GM19452 (cell line): ENCODE results near the gene KRTAP4-7.
"Not testable (repeated sequence)": the region's sequence is repeated elsewhere in the genome, so short reads cannot be mapped to it uniquely, and the experiment has no call there.

ENCODE experiments used
- ATAC-seq: cut with Tn5 transposase; IDR thresholded peaks from one replicate; pipeline ENCODE4 v1.9.1; 2021; ENCODE audit not compliant: unreplicated experiment

KRTAP4-7 gene

GRCh38 chr17:41107941-41108450 lies 24.0 kb downstream of the KRTAP4-7 start:
- ATAC-seq: no peak

- ATAC-seq: not testable (repeated sequence)
Measured at GRCh38 chr17:41108728-41109386, 24.9 kb downstream of the KRTAP4-7 start.

GRCh38 chr17:41111151-41111885 lies 27.4 kb downstream of the KRTAP4-7 start:
- ATAC-seq: no peak

GRCh38 chr17:41116297-41116696 lies 32.3 kb downstream of the KRTAP4-7 start:
- ATAC-seq: no peak

- ATAC-seq: not testable (repeated sequence)
Measured at GRCh38 chr17:41117846-41118386, 34.0 kb downstream of the KRTAP4-7 start, which contains the start of gene KRTAP4-11. TSS of gene KRTAP4-11 (minus strand) at chr17:41118373. CDS start at chr17:41118315, 58 bp downstream.

- no peak for ATAC-seq
Measured at GRCh38 chr17:41118721-41119120, 34.8 kb downstream of the KRTAP4-7 start.

GRCh38 chr17:41119696-41120690 lies 36.0 kb downstream of the KRTAP4-7 start:
- ATAC-seq: not testable (repeated sequence)

GRCh38 chr17:41121742-41122141 lies 37.8 kb downstream of the KRTAP4-7 start:
- no peak for ATAC-seq

GRCh38 chr17:41123292-41123990 lies 39.5 kb downstream of the KRTAP4-7 start:
- ATAC-seq: not testable (repeated sequence)

GRCh38 chr17:41123991-41124371 lies 40.0 kb downstream of the KRTAP4-7 start, which contains the start of gene KRTAP4-12:
TSS of gene KRTAP4-12 (minus strand) at chr17:41124182. CDS start at chr17:41124122, 60 bp downstream.
- not testable (repeated sequence) for ATAC-seq

GRCh38 chr17:41125064-41125463 lies 41.1 kb downstream of the KRTAP4-7 start:
- no peak for ATAC-seq

- no peak for ATAC-seq
Measured at GRCh38 chr17:41126412-41126811, 42.5 kb downstream of the KRTAP4-7 start.

GRCh38 chr17:41127371-41127770 lies 43.4 kb downstream of the KRTAP4-7 start:
- ATAC-seq: no peak

GRCh38 chr17:41131979-41132378 lies 48.0 kb downstream of the KRTAP4-7 start:
- no peak for ATAC-seq

GRCh38 chr17:41133880-41134735 lies 50.2 kb downstream of the KRTAP4-7 start:
- ATAC-seq: no peak
